ENCODE measurements around the gene DOCK4. TPM values are rescaled to one million over a fixed set of nuclear protein-coding genes. Genes with fewer than 3 reads are reported as not detected.

Gene DOCK4
- total RNA-seq, 2 donors from 2014 or later = 0.21 to 1.1 TPM

- H3K27ac Mint-ChIP-seq = no peak overlapping the region
- H3K36me3 Mint-ChIP-seq = peaks cover 8 to 9% of the 10 kb centered on the region in 2 donors
- no peak for ATAC-seq
- no peaks in the 10 kb centered on the region for H3K9me3 Mint-ChIP-seq
- no peak for DNase-seq (ENCODE audit: low spot score in 2 of 2)
These were observed 2.8 kb downstream of the DOCK4 start for GRCh38 chr7:112203365-112203739.

GRCh38 chr7:112202816-112203215 lies 3.4 kb downstream of the DOCK4 start:
- Mint-ChIP-seq H3K9me3 (no peaks in the 10 kb centered on the region), H3K27ac (no peak overlapping the region), H3K36me3 (peaks cover 8 to 9% of the 10 kb centered on the region in 2 donors)
- DNase-seq (ENCODE audit: low spot score in 2 of 2) = peak in 1 of 2 donors; percentile 21
- no peak for ATAC-seq

- H3K27ac Mint-ChIP-seq = no peak overlapping the region
- H3K9me3 Mint-ChIP-seq = no peaks in the 10 kb centered on the region
- ATAC-seq (no peak), DNase-seq (ENCODE audit: low spot score in 2 of 2) (no peak)
- H3K36me3 Mint-ChIP-seq = peaks cover 4% of the 10 kb centered on the region in 2 donors
These were observed 4.4 kb downstream of the DOCK4 start for GRCh38 chr7:112201839-112202238.

GRCh38 chr7:112201411-112201810 lies 4.8 kb downstream of the DOCK4 start:
- ATAC-seq (no peak), DNase-seq (ENCODE audit: low spot score in 2 of 2) (no peak)
- Mint-ChIP-seq H3K9me3 (no peaks in the 10 kb centered on the region), H3K27ac (no peak overlapping the region), H3K36me3 (peaks cover under 1% of the 10 kb centered on the region in 2 donors)

GRCh38 chr7:112199672-112200071 lies 6.5 kb downstream of the DOCK4 start:
- no peaks in the 10 kb centered on the region for H3K9me3 Mint-ChIP-seq
- no peaks in the 10 kb centered on the region for H3K36me3 Mint-ChIP-seq
- no peak for DNase-seq (ENCODE audit: low spot score in 2 of 2)
- H3K27ac Mint-ChIP-seq = no peak overlapping the region
- no peak for ATAC-seq

GRCh38 chr7:112199035-112199655 lies 7.1 kb downstream of the DOCK4 start:
- no peaks in the 10 kb centered on the region for H3K9me3 Mint-ChIP-seq
- ATAC-seq (peak; percentile 47 to 85), DNase-seq (ENCODE audit: low spot score in 2 of 2) (no peak)
- peaks cover 0 to under 1% of the 10 kb centered on the region in 2 donors for H3K36me3 Mint-ChIP-seq
- no peak overlapping the region for H3K27ac Mint-ChIP-seq

- Mint-ChIP-seq H3K27ac (no peak overlapping the region), H3K9me3 (peaks cover 4% of the 10 kb centered on the region in 2 donors), H3K36me3 (peaks cover 0 to 6% of the 10 kb centered on the region in 2 donors)
- no peak for ATAC-seq
- DNase-seq (ENCODE audit: low spot score in 2 of 2) = no peak
These were observed 8.9 kb downstream of the DOCK4 start for GRCh38 chr7:112197322-112197721.

- DNase-seq (ENCODE audit: low spot score in 2 of 2) (no peak), ATAC-seq (no peak)
- peaks cover 0 to 6% of the 10 kb centered on the region in 2 donors for H3K36me3 Mint-ChIP-seq
- no peak overlapping the region for H3K27ac Mint-ChIP-seq
- H3K9me3 Mint-ChIP-seq = peaks cover 4% of the 10 kb centered on the region in 2 donors
These were observed 10.5 kb downstream of the DOCK4 start for GRCh38 chr7:112195717-112196116.

GRCh38 chr7:112193915-112194502 lies 12.2 kb downstream of the DOCK4 start:
- Mint-ChIP-seq H3K36me3 (peaks cover 0 to 6% of the 10 kb centered on the region in 2 donors), H3K9me3 (peaks cover 4% of the 10 kb centered on the region in 2 donors), H3K27ac (no peak overlapping the region)
- ATAC-seq (no peak), DNase-seq (ENCODE audit: low spot score in 2 of 2) (no peak)

- H3K36me3 Mint-ChIP-seq = peaks cover 0 to 6% of the 10 kb centered on the region in 2 donors
- DNase-seq (ENCODE audit: low spot score in 2 of 2) (no peak), ATAC-seq (peak; percentile 86 to 95)
- H3K27ac Mint-ChIP-seq = no peak overlapping the region
- H3K9me3 Mint-ChIP-seq = peaks cover 4% of the 10 kb centered on the region in 2 donors
These were observed 13.7 kb downstream of the DOCK4 start for GRCh38 chr7:112192236-112193154.

GRCh38 chr7:112190120-112190519 lies 16.1 kb downstream of the DOCK4 start:
- H3K36me3 Mint-ChIP-seq = peaks cover 0 to 6% of the 10 kb centered on the region in 2 donors
- DNase-seq (ENCODE audit: low spot score in 2 of 2) = no peak
- no peak for ATAC-seq
- H3K9me3 Mint-ChIP-seq = peaks cover 4% of the 10 kb centered on the region in 2 donors
- no peak overlapping the region for H3K27ac Mint-ChIP-seq

GRCh38 chr7:112189691-112190090 lies 16.5 kb downstream of the DOCK4 start:
- DNase-seq (ENCODE audit: low spot score in 2 of 2) = no peak
- Mint-ChIP-seq H3K9me3 (peaks cover 4% of the 10 kb centered on the region in 2 donors), H3K36me3 (peaks cover 0 to 6% of the 10 kb centered on the region in 2 donors), H3K27ac (no peak overlapping the region)
- ATAC-seq = no peak

GRCh38 chr7:112188257-112188656 lies 17.9 kb downstream of the DOCK4 start:
- Mint-ChIP-seq H3K36me3 (no peaks in the 10 kb centered on the region), H3K9me3 (no peaks in the 10 kb centered on the region), H3K27ac (no peak overlapping the region)
- ATAC-seq (no peak), DNase-seq (ENCODE audit: low spot score in 2 of 2) (no peak)

GRCh38 chr7:112186300-112186699 lies 19.9 kb downstream of the DOCK4 start:
- no peak overlapping the region for H3K27ac Mint-ChIP-seq
- DNase-seq (ENCODE audit: low spot score in 2 of 2) (no peak), ATAC-seq (no peak)
- no peaks in the 10 kb centered on the region for H3K36me3 Mint-ChIP-seq
- H3K9me3 Mint-ChIP-seq = no peaks in the 10 kb centered on the region

GRCh38 chr7:112185005-112185834 lies 21.0 kb downstream of the DOCK4 start:
- DNase-seq (ENCODE audit: low spot score in 2 of 2) = no peak
- Mint-ChIP-seq H3K9me3 (no peaks in the 10 kb centered on the region), H3K36me3 (no peaks in the 10 kb centered on the region), H3K27ac (no peak overlapping the region)
- ATAC-seq = no peak

GRCh38 chr7:112184455-112184854 lies 21.7 kb downstream of the DOCK4 start:
- Mint-ChIP-seq H3K36me3 (no peaks in the 10 kb centered on the region), H3K9me3 (no peaks in the 10 kb centered on the region), H3K27ac (no peak overlapping the region)
- ATAC-seq = no peak
- DNase-seq (ENCODE audit: low spot score in 2 of 2) = no peak
